ENCODE data around the gene KATNB1.
"Not testable (repeated sequence)": the region's sequence is repeated elsewhere in the genome, so short reads cannot be mapped to it uniquely, and the experiment has no call there.

Gene KATNB1

DNA sequence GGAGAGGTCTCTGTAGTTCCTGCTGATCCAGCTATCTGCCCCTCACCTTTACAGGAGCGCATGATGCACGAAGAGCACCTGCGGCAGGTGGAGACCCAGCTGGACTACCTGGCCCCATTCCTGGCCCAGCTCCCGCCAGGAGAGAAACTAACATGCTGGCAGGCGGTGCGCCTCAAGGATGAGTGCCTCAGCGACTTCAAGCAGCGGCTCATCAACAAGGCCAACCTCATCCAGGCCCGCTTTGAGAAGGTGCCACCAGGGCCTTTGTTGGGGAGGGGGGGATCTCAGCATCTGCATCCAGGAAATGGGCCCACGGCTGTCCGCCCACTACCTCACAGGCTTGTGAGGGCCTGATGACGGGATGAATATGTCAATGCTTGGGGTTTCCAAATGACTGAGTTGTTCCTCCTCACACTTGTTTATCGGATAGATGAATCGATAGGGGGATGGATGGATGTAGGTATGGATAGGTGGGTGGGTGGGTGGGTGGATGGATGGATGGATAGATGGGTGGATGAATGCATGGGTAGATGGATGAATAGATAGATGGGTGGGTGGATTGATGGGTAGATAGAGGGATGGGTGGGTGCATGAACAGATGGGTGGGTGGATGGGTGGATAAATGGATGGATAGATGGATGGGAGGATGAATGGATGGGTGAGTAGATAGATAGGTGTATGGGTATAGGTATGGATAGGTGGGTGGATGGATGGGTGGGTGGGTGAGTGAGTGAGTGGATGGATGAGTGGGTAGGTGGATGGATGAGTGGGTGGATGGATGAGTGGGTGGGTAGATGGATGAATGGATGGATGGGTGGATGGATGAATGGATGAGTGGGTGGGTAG is 7.0 kb upstream of the KATNB1 start:
- Histone ChIP-seq H3K27me3 (no peaks in the 10 kb centered on the region), H3K9me3 (no peaks in the 10 kb centered on the region), H3K4me3 (no peak overlapping the region), H3K36me3 (no peaks in the 10 kb centered on the region), H3K4me1 (peaks cover 0 to 7% (median 1%) of the 10 kb centered on the region in 4 donors), H3K27ac (no peak overlapping the region)
- TF ChIP-seq, protein P1, sequence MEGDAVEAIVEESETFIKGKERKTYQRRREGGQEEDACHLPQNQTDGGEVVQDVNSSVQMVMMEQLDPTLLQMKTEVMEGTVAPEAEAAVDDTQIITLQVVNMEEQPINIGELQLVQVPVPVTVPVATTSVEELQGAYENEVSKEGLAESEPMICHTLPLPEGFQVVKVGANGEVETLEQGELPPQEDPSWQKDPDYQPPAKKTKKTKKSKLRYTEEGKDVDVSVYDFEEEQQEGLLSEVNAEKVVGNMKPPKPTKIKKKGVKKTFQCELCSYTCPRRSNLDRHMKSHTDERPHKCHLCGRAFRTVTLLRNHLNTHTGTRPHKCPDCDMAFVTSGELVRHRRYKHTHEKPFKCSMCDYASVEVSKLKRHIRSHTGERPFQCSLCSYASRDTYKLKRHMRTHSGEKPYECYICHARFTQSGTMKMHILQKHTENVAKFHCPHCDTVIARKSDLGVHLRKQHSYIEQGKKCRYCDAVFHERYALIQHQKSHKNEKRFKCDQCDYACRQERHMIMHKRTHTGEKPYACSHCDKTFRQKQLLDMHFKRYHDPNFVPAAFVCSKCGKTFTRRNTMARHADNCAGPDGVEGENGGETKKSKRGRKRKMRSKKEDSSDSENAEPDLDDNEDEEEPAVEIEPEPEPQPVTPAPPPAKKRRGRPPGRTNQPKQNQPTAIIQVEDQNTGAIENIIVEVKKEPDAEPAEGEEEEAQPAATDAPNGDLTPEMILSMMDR (IDR thresholded peaks at IDR 0.05) = no peak
- DNase-seq = no peak
- intact Hi-C loops (cut with DNase I; ENCODE audit: low total_unique reads) = no loop called here

DNA sequence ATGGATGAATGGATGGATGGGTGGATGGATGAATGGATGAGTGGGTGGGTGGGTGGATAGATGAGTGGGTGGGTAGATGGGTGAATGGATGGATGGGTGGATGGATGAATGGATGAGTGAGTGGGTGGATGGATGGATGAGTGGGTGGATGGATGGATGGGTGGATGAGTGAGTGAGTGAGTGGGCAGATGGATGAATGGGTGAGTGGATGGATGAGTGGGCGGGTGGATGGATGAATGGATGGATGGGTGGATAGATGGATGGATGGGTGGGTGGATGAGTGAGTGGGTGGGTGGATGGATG is 6.4 kb upstream of the KATNB1 start:
- H3K4me3 ChIP-seq = no peak overlapping the region
- no peaks in the 10 kb centered on the region for H3K36me3 ChIP-seq
- peaks cover 0 to 7% (median 2%) of the 10 kb centered on the region in 4 donors for H3K4me1 ChIP-seq
- H3K27ac ChIP-seq = no peak overlapping the region
- no peaks in the 10 kb centered on the region for H3K9me3 ChIP-seq
- no peak for DNase-seq
- H3K27me3 ChIP-seq = no peaks in the 10 kb centered on the region
- intact Hi-C loops (cut with DNase I; ENCODE audit: low total_unique reads) = no loop called here
- TF ChIP-seq, protein P1 (IDR thresholded peaks at IDR 0.05) = no peak

- not testable (repeated sequence) for H3K27ac ChIP-seq, H3K27me3 ChIP-seq, H3K9me3 ChIP-seq, H3K4me3 ChIP-seq, H3K36me3 ChIP-seq, DNase-seq
- intact Hi-C loops (cut with DNase I; ENCODE audit: low total_unique reads) = loop anchor here (5.0 to 10.0 kb wide), 2 partner anchors 272 to 395 kb away; partner anchors contain the start of genes CFAP20, USB1 and ZNF319
- H3K4me1 ChIP-seq = peaks cover 0 to 13% (median 8%) of the 10 kb centered on the region in 4 donors
Measured at GRCh38 chr16:57729852-57730251, 5.7 kb upstream of the KATNB1 start.

- Histone ChIP-seq H3K4me3 (no peak overlapping the region), H3K36me3 (no peaks in the 10 kb centered on the region), H3K27me3 (no peaks in the 10 kb centered on the region), H3K27ac (peak overlapping the region in 1 of 2 donors; percentile 26), H3K9me3 (no peaks in the 10 kb centered on the region), H3K4me1 (peaks cover 0 to 16% (median 10%) of the 10 kb centered on the region in 4 donors)
- TF ChIP-seq, protein P1 (IDR thresholded peaks at IDR 0.05) = no peak
- DNase-seq = no peak
- intact Hi-C loops (cut with DNase I; ENCODE audit: low total_unique reads) = loop anchor here (5.0 to 10.0 kb wide), 2 partner anchors 271 to 394 kb away; partner anchors contain the start of genes CFAP20, USB1 and ZNF319
Measured at GRCh38 chr16:57730771-57731730, 4.5 kb upstream of the KATNB1 start.

DNA sequence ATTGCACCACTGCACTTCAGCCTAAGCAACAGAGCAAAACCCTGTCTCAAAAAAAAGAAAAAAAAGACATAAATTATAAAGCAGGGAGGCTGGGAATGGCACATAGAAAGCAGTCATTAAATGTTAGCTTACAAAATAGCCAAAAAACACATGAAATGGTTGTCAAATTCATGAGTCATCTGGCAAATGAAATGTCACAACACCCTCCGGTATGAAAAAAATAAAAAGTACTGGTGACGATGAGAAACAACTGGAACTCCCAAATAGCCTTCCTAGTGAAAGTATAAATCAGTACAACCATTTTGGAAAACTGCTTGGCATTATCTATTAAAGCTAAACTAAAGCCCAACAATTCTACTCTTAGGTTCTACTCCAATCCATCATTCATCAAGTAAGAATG is 3.5 kb upstream of the KATNB1 start:
- Histone ChIP-seq H3K9me3 (no peaks in the 10 kb centered on the region), H3K27me3 (no peaks in the 10 kb centered on the region), H3K36me3 (no peaks in the 10 kb centered on the region), H3K4me3 (no peak overlapping the region), H3K27ac (peak overlapping the region; percentile 11 to 59), H3K4me1 (peaks cover 0 to 26% (median 20%) of the 10 kb centered on the region in 4 donors)
- no peak for DNase-seq
- intact Hi-C loops (cut with DNase I; ENCODE audit: low total_unique reads) = loop anchor here (5.0 to 10.0 kb wide), 2 partner anchors 270 to 393 kb away; partner anchors contain the start of genes CFAP20, USB1 and ZNF319
- TF ChIP-seq, protein P1 (IDR thresholded peaks at IDR 0.05) = no peak

All from tibial artery (tissue), 4 donors.